ENCODE results near the gene IFNL1. TPM values are rescaled to one million over a fixed set of nuclear protein-coding genes. Genes with fewer than 3 reads are reported as not detected.

IFNL1 gene
- total and polyA plus RNA-seq, 4 experiments from 2014 or later, result 1.6 TPM; not detected in 3

GRCh38 chr19:39319098-39319891, 23.1 kb downstream of the IFNL1 start:
- peaks cover 15 to 37% (median 27%) of the 10 kb centered on the region in 4 donors for H3K4me1 Mint-ChIP-seq
- Histone ChIP-seq H3K9me3 (ENCODE audit: control insufficient read depth in 1 of 2, low read length in 2 of 2) (no peaks in the 10 kb centered on the region), H3K27me3 (ENCODE audit: insufficient read depth, low read length) (no peaks in the 10 kb centered on the region), H3K4me3 (ENCODE audit: low read length in 2 of 2) (no peak overlapping the region), H3K4me1 (ENCODE audit: insufficient read depth, low read length) (peaks cover 13% of the 10 kb centered on the region), H3K36me3 (ENCODE audit: insufficient read depth, low read length) (no peaks in the 10 kb centered on the region), H3K27ac (ENCODE audit: low read depth, low read length) (no peak overlapping the region)
- peak overlapping the region; percentile 30 to 88 (median 73) for H3K27ac Mint-ChIP-seq
- H3K27me3 Mint-ChIP-seq, result no peaks in the 10 kb centered on the region
- peaks cover 10 to 17% of the 10 kb centered on the region in 2 donors for H3K36me3 Mint-ChIP-seq
- ChIA-PET CTCF (ENCODE audit: partially characterized antibody) (no interaction called here), POLR2A (ENCODE audit: partially characterized antibody) (no interaction called here)
- DNase-seq, result no peak
- peak overlapping the region; percentile 66 to 85 (median 75) for H3K4me3 Mint-ChIP-seq
- intact Hi-C loops (cut with micrococcal nuclease), result no loop called here
- H3K9me3 Mint-ChIP-seq, result no peaks in the 10 kb centered on the region

- peak overlapping the region; percentile 40 for H3K27ac ChIP-seq (ENCODE audit: low read depth, low read length)
- ChIA-PET POLR2A (ENCODE audit: partially characterized antibody) (interaction anchor here (1.5 kb wide), 1 partner anchor 16 kb away, joined by 7 read pairs; the partner anchor contains the start of gene GMFG), CTCF (ENCODE audit: partially characterized antibody) (no interaction called here)
- Mint-ChIP-seq H3K4me1 (peaks cover 15 to 37% (median 27%) of the 10 kb centered on the region in 4 donors), H3K36me3 (peaks cover 10 to 17% of the 10 kb centered on the region in 2 donors), H3K9me3 (no peaks in the 10 kb centered on the region), H3K27ac (peak overlapping the region; percentile 44 to 87 (median 68)), H3K4me3 (peak overlapping the region; percentile 66 to 85 (median 80)), H3K27me3 (no peaks in the 10 kb centered on the region)
- no peaks in the 10 kb centered on the region for H3K36me3 ChIP-seq (ENCODE audit: insufficient read depth, low read length)
- H3K9me3 ChIP-seq (ENCODE audit: control insufficient read depth in 1 of 2, low read length in 2 of 2), result no peaks in the 10 kb centered on the region
- no peak for DNase-seq
- H3K4me1 ChIP-seq (ENCODE audit: insufficient read depth, low read length), result peaks cover 13% of the 10 kb centered on the region
- peak overlapping the region; percentile 52 to 60 for H3K4me3 ChIP-seq (ENCODE audit: low read length in 2 of 2)
- no peaks in the 10 kb centered on the region for H3K27me3 ChIP-seq (ENCODE audit: insufficient read depth, low read length)
- intact Hi-C loops (cut with micrococcal nuclease), result loop anchor here (10.0 kb wide), 1 partner anchor 215 kb away; the partner anchor contains the start of gene EID2B
These were observed 23.7 kb downstream of the IFNL1 start for GRCh38 chr19:39319892-39320248.

GRCh38 chr19:39321117-39321831, 25.1 kb downstream of the IFNL1 start:
- Histone ChIP-seq H3K4me1 (ENCODE audit: insufficient read depth, low read length) (peaks cover 13% of the 10 kb centered on the region), H3K9me3 (ENCODE audit: control insufficient read depth in 1 of 2, low read length in 2 of 2) (no peaks in the 10 kb centered on the region), H3K4me3 (ENCODE audit: low read length in 2 of 2) (no peak overlapping the region), H3K27ac (ENCODE audit: low read depth, low read length) (peak overlapping the region; percentile 45), H3K36me3 (ENCODE audit: insufficient read depth, low read length) (peaks cover 2% of the 10 kb centered on the region), H3K27me3 (ENCODE audit: insufficient read depth, low read length) (no peaks in the 10 kb centered on the region)
- Mint-ChIP-seq H3K4me1 (peaks cover 15 to 37% (median 27%) of the 10 kb centered on the region in 4 donors), H3K4me3 (peak overlapping the region; percentile 51 to 87 (median 82)), H3K27me3 (no peaks in the 10 kb centered on the region), H3K9me3 (no peaks in the 10 kb centered on the region), H3K27ac (peak overlapping the region; percentile 82 to 93 (median 90)), H3K36me3 (peaks cover 9 to 10% of the 10 kb centered on the region in 2 donors)
- ChIA-PET POLR2A (ENCODE audit: partially characterized antibody) (interaction anchor here (0.7 to 1.5 kb wide), 2 partner anchors 15 to 203 kb away, joined by 4 to 7 read pairs; partner anchors contain the start of gene GMFG), CTCF (ENCODE audit: partially characterized antibody) (no interaction called here)
- DNase-seq, result peak in 1 of 5 donors; percentile 52
- intact Hi-C loops (cut with micrococcal nuclease), result loop anchor here (10.0 kb wide), 1 partner anchor 214 kb away; the partner anchor contains the start of gene EID2B

- no peak overlapping the region for H3K4me3 ChIP-seq (ENCODE audit: low read length in 2 of 2)
- Mint-ChIP-seq H3K27ac (peak overlapping the region; percentile 82 to 93 (median 90)), H3K9me3 (no peaks in the 10 kb centered on the region), H3K36me3 (peaks cover 9 to 13% of the 10 kb centered on the region in 2 donors), H3K4me3 (peak overlapping the region; percentile 51 to 87 (median 82)), H3K4me1 (peaks cover 17 to 37% (median 27%) of the 10 kb centered on the region in 4 donors), H3K27me3 (no peaks in the 10 kb centered on the region)
- H3K9me3 ChIP-seq (ENCODE audit: control insufficient read depth in 1 of 2, low read length in 2 of 2), result no peaks in the 10 kb centered on the region
- intact Hi-C loops (cut with micrococcal nuclease), result loop anchor here (10.0 kb wide), 1 partner anchor 213 kb away; the partner anchor contains the start of gene EID2B
- H3K27ac ChIP-seq (ENCODE audit: low read depth, low read length), result no peak overlapping the region
- peaks cover 14% of the 10 kb centered on the region for H3K4me1 ChIP-seq (ENCODE audit: insufficient read depth, low read length)
- no peaks in the 10 kb centered on the region for H3K27me3 ChIP-seq (ENCODE audit: insufficient read depth, low read length)
- H3K36me3 ChIP-seq (ENCODE audit: insufficient read depth, low read length), result peaks cover 4% of the 10 kb centered on the region
- ChIA-PET POLR2A (ENCODE audit: partially characterized antibody) (interaction anchor here (0.7 to 2.7 kb wide), 2 partner anchors 14 to 204 kb away, joined by 4 to 15 read pairs; partner anchors contain the start of gene GMFG), CTCF (ENCODE audit: partially characterized antibody) (interaction anchor here (2.1 kb wide), 1 partner anchor 199 kb away, joined by 8 read pairs; no protein-coding TSS in a partner anchor)
- no peak for DNase-seq
These were observed 25.6 kb downstream of the IFNL1 start for GRCh38 chr19:39321832-39322176.

GRCh38 chr19:39324242-39324842, 28.1 kb downstream of the IFNL1 start:
- Mint-ChIP-seq H3K27ac (peak overlapping the region; percentile 48 to 94 (median 76)), H3K36me3 (peaks cover 10 to 32% of the 10 kb centered on the region in 2 donors), H3K27me3 (no peaks in the 10 kb centered on the region), H3K9me3 (no peaks in the 10 kb centered on the region), H3K4me3 (peak overlapping the region in 2 of 8 donors; percentile 31 to 42), H3K4me1 (peaks cover 19 to 47% (median 31%) of the 10 kb centered on the region in 4 donors)
- no peaks in the 10 kb centered on the region for H3K9me3 ChIP-seq (ENCODE audit: control insufficient read depth in 1 of 2, low read length in 2 of 2)
- POLR2A ChIA-PET (ENCODE audit: partially characterized antibody), result interaction anchor here (1.1 to 2.7 kb wide), 2 partner anchors 10 to 11 kb away, joined by 3 to 15 read pairs; partner anchors contain the start of gene GMFG
- no peak overlapping the region for H3K27ac ChIP-seq (ENCODE audit: low read depth, low read length)
- no peak for DNase-seq
- no peaks in the 10 kb centered on the region for H3K27me3 ChIP-seq (ENCODE audit: insufficient read depth, low read length)
- peaks cover 24% of the 10 kb centered on the region for H3K36me3 ChIP-seq (ENCODE audit: insufficient read depth, low read length)
- intact Hi-C loops (cut with micrococcal nuclease), result loop anchor here (10.0 kb wide), 1 partner anchor 210 kb away; the partner anchor contains the start of gene EID2B
- CTCF ChIA-PET (ENCODE audit: partially characterized antibody), result interaction anchor here (0.7 kb wide), 1 partner anchor 12 kb away, joined by 3 read pairs; no protein-coding TSS in a partner anchor
- H3K4me1 ChIP-seq (ENCODE audit: insufficient read depth, low read length), result peaks cover 36% of the 10 kb centered on the region
- no peak overlapping the region for H3K4me3 ChIP-seq (ENCODE audit: low read length in 2 of 2)

- peaks cover 11 to 41% of the 10 kb centered on the region in 2 donors for H3K36me3 Mint-ChIP-seq
- Histone ChIP-seq H3K27me3 (ENCODE audit: insufficient read depth, low read length) (no peaks in the 10 kb centered on the region), H3K4me1 (ENCODE audit: insufficient read depth, low read length) (peaks cover 43% of the 10 kb centered on the region), H3K27ac (ENCODE audit: low read depth, low read length) (no peak overlapping the region), H3K4me3 (ENCODE audit: low read length in 2 of 2) (no peak overlapping the region), H3K9me3 (ENCODE audit: control insufficient read depth in 1 of 2, low read length in 2 of 2) (no peaks in the 10 kb centered on the region), H3K36me3 (ENCODE audit: insufficient read depth, low read length) (peaks cover 27% of the 10 kb centered on the region)
- no peak for DNase-seq
- H3K9me3 Mint-ChIP-seq, result no peaks in the 10 kb centered on the region
- peaks cover 19 to 54% (median 35%) of the 10 kb centered on the region in 4 donors for H3K4me1 Mint-ChIP-seq
- POLR2A ChIA-PET (ENCODE audit: partially characterized antibody), result interaction anchor here (0.7 to 2.5 kb wide), 6 partner anchors 8 to 110 kb away, joined by 3 to 12 read pairs (median 4); partner anchors contain the start of genes GMFG, RPS16 and SAMD4B
- H3K27ac Mint-ChIP-seq, result peak overlapping the region; percentile 13 to 84 (median 67)
- no peak overlapping the region for H3K4me3 Mint-ChIP-seq
- CTCF ChIA-PET (ENCODE audit: partially characterized antibody), result interaction anchor here (1.2 to 6.4 kb wide), 5 partner anchors 10 to 216 kb away, joined by 3 to 57 read pairs (median 7); partner anchors contain the start of genes GMFG and PAK4
- intact Hi-C loops (cut with micrococcal nuclease), result loop anchor here (5.0 to 10.0 kb wide), 2 partner anchors 209 to 274 kb away; partner anchors contain the start of gene EID2B
- H3K27me3 Mint-ChIP-seq, result no peaks in the 10 kb centered on the region
These were observed 29.8 kb downstream of the IFNL1 start for GRCh38 chr19:39325778-39326665.

Measured in CD4-positive, alpha-beta memory T cell (primary cell).